GM12878 (cell line): ENCODE results near the gene KIFC3.

Source experiments
- ASH2L ChIP-seq: fragments of 300-600, 200-600 bp; sonication (generic); IDR thresholded peaks from 2 replicates; pipeline ENCODE4 v1.6.1; 2017; ENCODE audit warnings: low read depth, mild to moderate bottlenecking, borderline replicate concordance
- BRCA1 ChIP-seq: IDR thresholded peaks from 2 replicates; pipeline ENCODE4 v1.6.1; 2011; ENCODE audit warnings: low read depth, low read length, improper control_type of control experiment
- KDM1A ChIP-seq: fragments of 200-600 bp; sonication (generic); IDR thresholded peaks from 2 replicates; pipeline ENCODE4 v1.6.1; 2016; ENCODE audit warnings: borderline replicate concordance
- MEF2B ChIP-seq: fragments of 450-650 bp; IDR thresholded peaks from 2 replicates; pipeline ENCODE4 v1.6.1; 2018; ENCODE audit warnings: mild to moderate bottlenecking, moderate library complexity; ENCODE audit not compliant: partially characterized antibody, poor library complexity, severe bottlenecking
- NFYA ChIP-seq: IDR thresholded peaks from 2 replicates; pipeline ENCODE4 v1.6.1; 2011; ENCODE audit warnings: low read depth, mild to moderate bottlenecking, low read length, improper control_type of control experiment, borderline replicate concordance
- POLR2A ChIP-seq: IDR thresholded peaks from 2 replicates; pipeline ENCODE4 v1.6.1; 2011; ENCODE audit warnings: low read depth, mild to moderate bottlenecking, low read length
- POLR2AphosphoS5 ChIP-seq: IDR thresholded peaks from 2 replicates; pipeline ENCODE4 v1.6.1; 2011; ENCODE audit warnings: mild to moderate bottlenecking, low read length, inconsistent platforms
- SREBF1 ChIP-seq: IDR thresholded peaks from 2 replicates; pipeline ENCODE4 v1.6.1; 2012; ENCODE audit warnings: mild to moderate bottlenecking, low read length
- ZNF274 ChIP-seq: IDR thresholded peaks from one replicate; pipeline ENCODE4 v1.8.0; 2011; ENCODE audit not compliant: insufficient read length, insufficient read depth
- TF ChIP-seq, protein P1 (sequence below): IDR thresholded peaks from 2 replicates; pipeline ENCODE4 v1.6.1; 2012; ENCODE audit warnings: mild to moderate bottlenecking, low read depth, low read length
- TF ChIP-seq, protein P2 (sequence below): IDR thresholded peaks from 2 replicates; pipeline ENCODE4 v1.6.1; 2012; ENCODE audit warnings: low read depth, low read length, improper control_type of control experiment
- TF ChIP-seq, protein P3 (sequence below), 3 experiments: IDR thresholded peaks in 2 of 3; conservative IDR thresholded peaks in 1 of 3; 2 replicates each; pipeline ENCODE4 v1.5.1; 2011; ENCODE audit warnings: low read depth in 3 of 3, low read length in 3 of 3, mild to moderate bottlenecking in 3 of 3, control low read depth in 2 of 3, moderate library complexity in 2 of 3, inconsistent platforms in 1 of 3, mixed read lengths in 1 of 3; ENCODE audit not compliant: control insufficient read depth in 2 of 3, insufficient read depth in 1 of 3; ENCODE audit errors: extremely low read depth in 1 of 3
- TF ChIP-seq, protein P4 (sequence below): IDR thresholded peaks from 2 replicates; pipeline ENCODE4 v1.6.1; 2012; ENCODE audit warnings: low read length, inconsistent platforms

DNA sequence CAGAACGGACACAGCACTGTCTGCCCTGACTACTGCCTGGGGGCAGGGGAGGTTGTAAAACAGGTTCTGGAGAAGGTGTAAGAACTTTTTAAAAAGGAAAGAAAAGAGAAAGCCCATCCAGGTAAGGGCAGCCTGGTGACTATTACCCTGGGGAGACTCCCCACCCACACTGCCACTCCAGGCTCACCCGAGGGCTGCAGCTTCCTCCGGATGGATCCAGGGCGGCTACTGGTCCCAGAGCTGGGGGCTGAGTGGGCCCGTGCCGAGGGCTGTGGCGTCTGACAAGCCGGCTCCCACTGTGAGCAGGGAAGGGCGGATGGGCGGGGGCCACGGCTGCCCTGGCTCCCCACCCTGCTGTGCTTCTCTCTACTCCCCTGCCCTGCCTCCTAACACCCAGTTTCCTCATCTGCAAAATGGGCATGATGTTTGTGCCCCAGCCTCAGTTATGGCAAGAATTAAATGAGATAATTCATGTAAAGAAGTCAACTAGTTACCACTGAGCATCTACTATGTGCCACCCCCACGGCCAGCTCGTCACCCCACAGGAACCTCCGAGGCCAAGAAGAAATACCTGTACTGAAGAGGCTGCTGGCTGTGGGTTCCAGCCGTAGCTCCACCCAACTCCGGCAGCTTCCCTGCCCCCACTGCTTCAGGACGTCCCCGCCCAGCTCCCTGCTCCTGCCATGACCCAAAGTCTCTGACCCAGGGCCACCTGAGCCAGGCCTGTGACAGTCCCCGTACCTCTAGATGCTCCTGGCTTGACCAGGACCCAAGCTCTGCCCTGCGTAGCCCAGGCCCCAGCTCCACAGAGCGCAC is 42.5 kb downstream of the KIFC3 start:
- TF ChIP-seq POLR2A = no peak
- no peak for TF ChIP-seq KDM1A
- TF ChIP-seq POLR2AphosphoS5 = no peak
- TF ChIP-seq MEF2B = no peak
- TF ChIP-seq, protein P1, sequence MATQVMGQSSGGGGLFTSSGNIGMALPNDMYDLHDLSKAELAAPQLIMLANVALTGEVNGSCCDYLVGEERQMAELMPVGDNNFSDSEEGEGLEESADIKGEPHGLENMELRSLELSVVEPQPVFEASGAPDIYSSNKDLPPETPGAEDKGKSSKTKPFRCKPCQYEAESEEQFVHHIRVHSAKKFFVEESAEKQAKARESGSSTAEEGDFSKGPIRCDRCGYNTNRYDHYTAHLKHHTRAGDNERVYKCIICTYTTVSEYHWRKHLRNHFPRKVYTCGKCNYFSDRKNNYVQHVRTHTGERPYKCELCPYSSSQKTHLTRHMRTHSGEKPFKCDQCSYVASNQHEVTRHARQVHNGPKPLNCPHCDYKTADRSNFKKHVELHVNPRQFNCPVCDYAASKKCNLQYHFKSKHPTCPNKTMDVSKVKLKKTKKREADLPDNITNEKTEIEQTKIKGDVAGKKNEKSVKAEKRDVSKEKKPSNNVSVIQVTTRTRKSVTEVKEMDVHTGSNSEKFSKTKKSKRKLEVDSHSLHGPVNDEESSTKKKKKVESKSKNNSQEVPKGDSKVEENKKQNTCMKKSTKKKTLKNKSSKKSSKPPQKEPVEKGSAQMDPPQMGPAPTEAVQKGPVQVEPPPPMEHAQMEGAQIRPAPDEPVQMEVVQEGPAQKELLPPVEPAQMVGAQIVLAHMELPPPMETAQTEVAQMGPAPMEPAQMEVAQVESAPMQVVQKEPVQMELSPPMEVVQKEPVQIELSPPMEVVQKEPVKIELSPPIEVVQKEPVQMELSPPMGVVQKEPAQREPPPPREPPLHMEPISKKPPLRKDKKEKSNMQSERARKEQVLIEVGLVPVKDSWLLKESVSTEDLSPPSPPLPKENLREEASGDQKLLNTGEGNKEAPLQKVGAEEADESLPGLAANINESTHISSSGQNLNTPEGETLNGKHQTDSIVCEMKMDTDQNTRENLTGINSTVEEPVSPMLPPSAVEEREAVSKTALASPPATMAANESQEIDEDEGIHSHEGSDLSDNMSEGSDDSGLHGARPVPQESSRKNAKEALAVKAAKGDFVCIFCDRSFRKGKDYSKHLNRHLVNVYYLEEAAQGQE = no peak
- no peak for TF ChIP-seq ASH2L
- no peak for TF ChIP-seq SREBF1
- TF ChIP-seq, protein P2, sequence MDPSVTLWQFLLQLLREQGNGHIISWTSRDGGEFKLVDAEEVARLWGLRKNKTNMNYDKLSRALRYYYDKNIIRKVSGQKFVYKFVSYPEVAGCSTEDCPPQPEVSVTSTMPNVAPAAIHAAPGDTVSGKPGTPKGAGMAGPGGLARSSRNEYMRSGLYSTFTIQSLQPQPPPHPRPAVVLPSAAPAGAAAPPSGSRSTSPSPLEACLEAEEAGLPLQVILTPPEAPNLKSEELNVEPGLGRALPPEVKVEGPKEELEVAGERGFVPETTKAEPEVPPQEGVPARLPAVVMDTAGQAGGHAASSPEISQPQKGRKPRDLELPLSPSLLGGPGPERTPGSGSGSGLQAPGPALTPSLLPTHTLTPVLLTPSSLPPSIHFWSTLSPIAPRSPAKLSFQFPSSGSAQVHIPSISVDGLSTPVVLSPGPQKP = no peak
- TF ChIP-seq, protein P3, sequence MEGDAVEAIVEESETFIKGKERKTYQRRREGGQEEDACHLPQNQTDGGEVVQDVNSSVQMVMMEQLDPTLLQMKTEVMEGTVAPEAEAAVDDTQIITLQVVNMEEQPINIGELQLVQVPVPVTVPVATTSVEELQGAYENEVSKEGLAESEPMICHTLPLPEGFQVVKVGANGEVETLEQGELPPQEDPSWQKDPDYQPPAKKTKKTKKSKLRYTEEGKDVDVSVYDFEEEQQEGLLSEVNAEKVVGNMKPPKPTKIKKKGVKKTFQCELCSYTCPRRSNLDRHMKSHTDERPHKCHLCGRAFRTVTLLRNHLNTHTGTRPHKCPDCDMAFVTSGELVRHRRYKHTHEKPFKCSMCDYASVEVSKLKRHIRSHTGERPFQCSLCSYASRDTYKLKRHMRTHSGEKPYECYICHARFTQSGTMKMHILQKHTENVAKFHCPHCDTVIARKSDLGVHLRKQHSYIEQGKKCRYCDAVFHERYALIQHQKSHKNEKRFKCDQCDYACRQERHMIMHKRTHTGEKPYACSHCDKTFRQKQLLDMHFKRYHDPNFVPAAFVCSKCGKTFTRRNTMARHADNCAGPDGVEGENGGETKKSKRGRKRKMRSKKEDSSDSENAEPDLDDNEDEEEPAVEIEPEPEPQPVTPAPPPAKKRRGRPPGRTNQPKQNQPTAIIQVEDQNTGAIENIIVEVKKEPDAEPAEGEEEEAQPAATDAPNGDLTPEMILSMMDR (IDR thresholded peaks at IDR 0.05 in 2 of 3, conservative IDR thresholded peaks at IDR 0.05 in 1 of 3; ENCODE audit: control insufficient read depth in 2 of 3, extremely low read depth in 1 of 3, insufficient read depth in 1 of 3, low read depth in 3 of 3, low read length in 3 of 3) = no peak
- TF ChIP-seq ZNF274 = no peak
- TF ChIP-seq BRCA1 = no peak
- TF ChIP-seq, protein P4, sequence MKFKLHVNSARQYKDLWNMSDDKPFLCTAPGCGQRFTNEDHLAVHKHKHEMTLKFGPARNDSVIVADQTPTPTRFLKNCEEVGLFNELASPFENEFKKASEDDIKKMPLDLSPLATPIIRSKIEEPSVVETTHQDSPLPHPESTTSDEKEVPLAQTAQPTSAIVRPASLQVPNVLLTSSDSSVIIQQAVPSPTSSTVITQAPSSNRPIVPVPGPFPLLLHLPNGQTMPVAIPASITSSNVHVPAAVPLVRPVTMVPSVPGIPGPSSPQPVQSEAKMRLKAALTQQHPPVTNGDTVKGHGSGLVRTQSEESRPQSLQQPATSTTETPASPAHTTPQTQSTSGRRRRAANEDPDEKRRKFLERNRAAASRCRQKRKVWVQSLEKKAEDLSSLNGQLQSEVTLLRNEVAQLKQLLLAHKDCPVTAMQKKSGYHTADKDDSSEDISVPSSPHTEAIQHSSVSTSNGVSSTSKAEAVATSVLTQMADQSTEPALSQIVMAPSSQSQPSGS = no peak
- no peak for TF ChIP-seq NFYA
